ENCODE data around the gene LANCL2. TPM values are rescaled to one million over a fixed set of nuclear protein-coding genes. Genes with fewer than 3 reads are reported as not detected.
A peak's percentile ranks its signal among the peaks of the same experiment; 100 is the strongest.

The LANCL2 gene
- total and polyA plus RNA-seq, 2 of the 4 experiments (the other 2 are of a cell fraction): 11.7 to 17.9 TPM

- Histone ChIP-seq H4K8ac (ENCODE audit: low read depth in 2 of 2, low read length in 2 of 2) (no peak overlapping the region), H2BK120ac (ENCODE audit: low read depth, low read length) (no peak overlapping the region), H2AFZ (replicated peaks; ENCODE audit: low read length, poor library complexity) (no peak overlapping the region), H2BK5ac (ENCODE audit: low read depth, low read length, poor library complexity, severe bottlenecking) (no peak overlapping the region), H3K9ac (ENCODE audit: low read depth, low read length) (no peak overlapping the region), H4K91ac (ENCODE audit: insufficient read depth, low read depth, low read length) (no peak overlapping the region), H3K36me3 (ENCODE audit: control insufficient read depth, insufficient read depth, low read length) (peaks cover 8% of the 10 kb centered on the region), H4K20me1 (ENCODE audit: insufficient read depth, low read length) (no peaks in the 10 kb centered on the region), H3K4me2 (ENCODE audit: low read depth, low read length) (0 out of 2 replicates have a peak overlapping the region, but pooled peaks have one; percentile 20), H3K4me1 (ENCODE audit: control insufficient read depth, insufficient read depth, low read length) (peaks cover 11% of the 10 kb centered on the region), H2BK15ac (ENCODE audit: low read depth, low read length) (no peak overlapping the region), H3K18ac (ENCODE audit: low read depth, low read length) (no peak overlapping the region), H3K27me3 (ENCODE audit: control insufficient read depth, insufficient read depth, low read length) (no peaks in the 10 kb centered on the region), H2AK5ac (ENCODE audit: low read depth, low read length) (no peak overlapping the region), H3K4me3 (ENCODE audit: insufficient read depth, low read depth, low read length) (no peak overlapping the region), H3K4ac (ENCODE audit: low read depth, low read length) (no peak overlapping the region; the same call in 1 of the 2 replicates), H3K27ac (ENCODE audit: insufficient read depth, low read length) (no peak overlapping the region), H3K9me3 (ENCODE audit: control insufficient read depth, insufficient read depth, low read length) (no peaks in the 10 kb centered on the region), H3K23ac (ENCODE audit: low read depth, low read length) (no peak overlapping the region), H3K56ac (ENCODE audit: extremely low read depth, insufficient read depth, low read length) (no peak overlapping the region), H4K5ac (ENCODE audit: low read depth, low read length) (no peak overlapping the region), H3K9me1 (ENCODE audit: insufficient read depth, low read length) (no peaks in the 10 kb centered on the region), H2AK9ac (replicated peaks; ENCODE audit: low read depth, low read length, poor library complexity) (no peak overlapping the region), H2BK20ac (ENCODE audit: low read depth, low read length) (no peak overlapping the region), H3K79me1 (ENCODE audit: low read depth in 1 of 2, low read length in 2 of 2) (no peaks in the 10 kb centered on the region), H3K14ac (replicated peaks; ENCODE audit: low read depth, low read length) (no peak overlapping the region)
- DNase-seq (no peak), ATAC-seq (ENCODE audit: low read depth) (peak; percentile 27)
- dilution Hi-C loops (cut with HindIII; ENCODE audit: low sequenced_read_pairs, unreplicated experiment) (no loop called here), intact Hi-C loops (cut with micrococcal nuclease) (loop anchor here (5.0 kb wide), 1 partner anchor 167 kb away; no protein-coding TSS in a partner anchor), in situ Hi-C loops (cut with MboI; ENCODE audit: low sequenced_read_pairs) (loop anchor here (25.0 kb wide), 1 partner anchor 532 kb away; the partner anchor contains the start of genes MRPS17 and NIPSNAP2)
- 40% methylated on average over 1 of the region's 11 CpGs; no CpG with 5 or more reads in 1 of the 2 experiments for WGBS, 2 experiments (ENCODE audit: extremely low coverage in 2 of 2, insufficient read length in 1 of 2)
- no peak for TF ChIP-seq CTCF (conservative IDR thresholded peaks at IDR 0.05; ENCODE audit: low read depth, low read length)
- TF ChIP-seq MAZ (IDR thresholded peaks at IDR 0.05; ENCODE audit: borderline replicate concordance, low read depth, low read length): no peak
- TF ChIP-seq CHD1 (IDR thresholded peaks at IDR 0.05; ENCODE audit: low read depth, low read length): no peak
- no peak for TF ChIP-seq CEBPB (IDR thresholded peaks at IDR 0.05; ENCODE audit: low read depth, low read length)
- TF ChIP-seq POLR2A (IDR thresholded peaks at IDR 0.05; ENCODE audit: low read depth, low read length): no peak
- no peak for TF ChIP-seq RAD21 (IDR thresholded peaks at IDR 0.05; ENCODE audit: low read length)
- no peak for TF ChIP-seq RFX5 (IDR thresholded peaks at IDR 0.05; ENCODE audit: low read depth, low read length)
- TF ChIP-seq RCOR1 (IDR thresholded peaks at IDR 0.05; ENCODE audit: insufficient replicate concordance, low read length): no peak
- TF ChIP-seq SMC3 (IDR thresholded peaks at IDR 0.05; ENCODE audit: low read depth, low read length): no peak
- TF ChIP-seq, protein P1, sequence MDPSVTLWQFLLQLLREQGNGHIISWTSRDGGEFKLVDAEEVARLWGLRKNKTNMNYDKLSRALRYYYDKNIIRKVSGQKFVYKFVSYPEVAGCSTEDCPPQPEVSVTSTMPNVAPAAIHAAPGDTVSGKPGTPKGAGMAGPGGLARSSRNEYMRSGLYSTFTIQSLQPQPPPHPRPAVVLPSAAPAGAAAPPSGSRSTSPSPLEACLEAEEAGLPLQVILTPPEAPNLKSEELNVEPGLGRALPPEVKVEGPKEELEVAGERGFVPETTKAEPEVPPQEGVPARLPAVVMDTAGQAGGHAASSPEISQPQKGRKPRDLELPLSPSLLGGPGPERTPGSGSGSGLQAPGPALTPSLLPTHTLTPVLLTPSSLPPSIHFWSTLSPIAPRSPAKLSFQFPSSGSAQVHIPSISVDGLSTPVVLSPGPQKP (IDR thresholded peaks at IDR 0.05; ENCODE audit: borderline replicate concordance, low read depth, low read length): no peak
- TF ChIP-seq NFE2L2 (IDR thresholded peaks at IDR 0.05; ENCODE audit: low read depth, low read length): no peak
- TF ChIP-seq FOS (IDR thresholded peaks at IDR 0.05; ENCODE audit: low read depth, low read length): no peak
- TF ChIP-seq MAFK (IDR thresholded peaks at IDR 0.05; ENCODE audit: low read depth, low read length): no peak
- TF ChIP-seq, protein P2, sequence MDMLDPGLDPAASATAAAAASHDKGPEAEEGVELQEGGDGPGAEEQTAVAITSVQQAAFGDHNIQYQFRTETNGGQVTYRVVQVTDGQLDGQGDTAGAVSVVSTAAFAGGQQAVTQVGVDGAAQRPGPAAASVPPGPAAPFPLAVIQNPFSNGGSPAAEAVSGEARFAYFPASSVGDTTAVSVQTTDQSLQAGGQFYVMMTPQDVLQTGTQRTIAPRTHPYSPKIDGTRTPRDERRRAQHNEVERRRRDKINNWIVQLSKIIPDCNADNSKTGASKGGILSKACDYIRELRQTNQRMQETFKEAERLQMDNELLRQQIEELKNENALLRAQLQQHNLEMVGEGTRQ (IDR thresholded peaks at IDR 0.05; ENCODE audit: low read depth, low read length): no peak
- no peak for TF ChIP-seq BHLHE40 (IDR thresholded peaks at IDR 0.05; ENCODE audit: low read depth, low read length)
- no peak for TF ChIP-seq MXI1 (IDR thresholded peaks at IDR 0.05; ENCODE audit: borderline replicate concordance, low read depth, low read length)
- ChIA-PET CTCF (no interaction called here), POLR2A (ENCODE audit: unreplicated experiment) (no interaction called here)
- BruUV-seq (replicated peaks): no TSS peak
Measured at GRCh38 chr7:55429835-55430499, 64.8 kb downstream of the LANCL2 start.

All from IMR-90 (cell line).